Breast epithelium (tissue), 3 donors: ENCODE data around the gene FHIT.

Experiments
- POLR2A ChIP-seq: fragments of 450-650 bp; IDR thresholded peaks from one replicate; pipeline ENCODE4 v1.6.1; 2016; ENCODE audit warnings: antibody characterized with exemption, mild to moderate bottlenecking, moderate library complexity
- TF ChIP-seq, protein P1 (sequence below), 3 donors: fragments of 450-650 bp; IDR thresholded peaks; one replicate each; pipeline ENCODE4 v1.5.1; 2016 to 2017; ENCODE audit warnings: antibody characterized with exemption in 3 of 3, mild to moderate bottlenecking in 3 of 3, moderate library complexity in 3 of 3

DNA sequence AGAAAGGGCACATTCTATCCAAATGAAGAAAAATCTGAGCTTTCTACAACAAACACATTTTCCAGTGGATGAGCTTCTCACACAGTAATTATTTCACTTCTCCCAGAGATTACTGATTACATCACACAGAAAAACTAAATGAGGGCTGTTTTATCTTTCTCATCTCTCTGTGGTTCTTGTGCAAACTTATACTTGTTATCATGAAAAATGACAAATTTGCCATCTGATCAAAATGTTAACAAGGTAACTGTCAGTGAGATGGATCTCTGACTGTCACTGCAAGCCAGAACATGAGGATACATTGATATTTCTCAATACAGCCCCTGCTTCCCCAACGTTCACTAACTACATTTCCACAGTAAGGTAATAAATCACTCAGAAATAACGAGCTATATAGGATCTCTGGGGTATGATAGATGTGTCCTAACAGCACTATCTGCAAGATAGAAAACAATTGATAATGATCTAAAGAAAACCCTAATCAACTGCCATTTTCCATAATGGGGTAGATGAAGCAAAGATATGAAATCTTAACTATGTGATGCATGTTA lies 1372.1 kb downstream of the FHIT start:
- TF ChIP-seq, protein P1, sequence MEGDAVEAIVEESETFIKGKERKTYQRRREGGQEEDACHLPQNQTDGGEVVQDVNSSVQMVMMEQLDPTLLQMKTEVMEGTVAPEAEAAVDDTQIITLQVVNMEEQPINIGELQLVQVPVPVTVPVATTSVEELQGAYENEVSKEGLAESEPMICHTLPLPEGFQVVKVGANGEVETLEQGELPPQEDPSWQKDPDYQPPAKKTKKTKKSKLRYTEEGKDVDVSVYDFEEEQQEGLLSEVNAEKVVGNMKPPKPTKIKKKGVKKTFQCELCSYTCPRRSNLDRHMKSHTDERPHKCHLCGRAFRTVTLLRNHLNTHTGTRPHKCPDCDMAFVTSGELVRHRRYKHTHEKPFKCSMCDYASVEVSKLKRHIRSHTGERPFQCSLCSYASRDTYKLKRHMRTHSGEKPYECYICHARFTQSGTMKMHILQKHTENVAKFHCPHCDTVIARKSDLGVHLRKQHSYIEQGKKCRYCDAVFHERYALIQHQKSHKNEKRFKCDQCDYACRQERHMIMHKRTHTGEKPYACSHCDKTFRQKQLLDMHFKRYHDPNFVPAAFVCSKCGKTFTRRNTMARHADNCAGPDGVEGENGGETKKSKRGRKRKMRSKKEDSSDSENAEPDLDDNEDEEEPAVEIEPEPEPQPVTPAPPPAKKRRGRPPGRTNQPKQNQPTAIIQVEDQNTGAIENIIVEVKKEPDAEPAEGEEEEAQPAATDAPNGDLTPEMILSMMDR (IDR thresholded peaks at IDR 0.05) = no peak
- no peak for TF ChIP-seq POLR2A
